ENCODE data around the gene PLA2G4C.

DNA sequence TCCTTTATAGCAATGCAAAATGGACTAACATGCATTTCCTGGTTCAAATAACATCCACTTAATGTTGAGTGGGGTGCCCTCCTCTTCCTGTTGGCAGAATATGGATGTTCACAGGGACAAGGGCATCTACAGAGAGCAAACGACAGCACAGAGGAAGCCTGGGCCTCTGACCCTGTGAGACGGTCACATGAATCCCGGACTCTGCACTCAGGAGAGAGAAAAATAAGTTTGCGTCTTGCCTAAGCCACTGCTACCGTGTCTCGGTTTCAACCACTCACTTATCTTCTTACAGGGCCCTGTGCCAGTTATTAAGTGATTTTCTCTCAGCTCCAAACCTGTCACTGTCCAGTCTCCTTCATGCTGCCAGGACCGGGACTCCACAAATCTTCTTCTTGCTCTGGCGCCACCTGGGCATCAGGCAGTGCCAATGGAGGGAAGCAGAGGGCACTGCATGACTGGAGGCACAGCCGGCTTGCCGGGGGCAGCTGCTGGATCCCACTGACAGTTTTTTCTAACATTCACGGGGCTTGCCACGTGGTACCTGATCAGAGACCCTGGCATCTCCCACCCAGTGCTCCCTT is 47.7 kb upstream of the PLA2G4C start:
- TF ChIP-seq, protein P1, sequence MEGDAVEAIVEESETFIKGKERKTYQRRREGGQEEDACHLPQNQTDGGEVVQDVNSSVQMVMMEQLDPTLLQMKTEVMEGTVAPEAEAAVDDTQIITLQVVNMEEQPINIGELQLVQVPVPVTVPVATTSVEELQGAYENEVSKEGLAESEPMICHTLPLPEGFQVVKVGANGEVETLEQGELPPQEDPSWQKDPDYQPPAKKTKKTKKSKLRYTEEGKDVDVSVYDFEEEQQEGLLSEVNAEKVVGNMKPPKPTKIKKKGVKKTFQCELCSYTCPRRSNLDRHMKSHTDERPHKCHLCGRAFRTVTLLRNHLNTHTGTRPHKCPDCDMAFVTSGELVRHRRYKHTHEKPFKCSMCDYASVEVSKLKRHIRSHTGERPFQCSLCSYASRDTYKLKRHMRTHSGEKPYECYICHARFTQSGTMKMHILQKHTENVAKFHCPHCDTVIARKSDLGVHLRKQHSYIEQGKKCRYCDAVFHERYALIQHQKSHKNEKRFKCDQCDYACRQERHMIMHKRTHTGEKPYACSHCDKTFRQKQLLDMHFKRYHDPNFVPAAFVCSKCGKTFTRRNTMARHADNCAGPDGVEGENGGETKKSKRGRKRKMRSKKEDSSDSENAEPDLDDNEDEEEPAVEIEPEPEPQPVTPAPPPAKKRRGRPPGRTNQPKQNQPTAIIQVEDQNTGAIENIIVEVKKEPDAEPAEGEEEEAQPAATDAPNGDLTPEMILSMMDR (IDR thresholded peaks at IDR 0.05), result no peak
- TF ChIP-seq POLR2A (IDR thresholded peaks at IDR 0.05), result no peak
